CD4-positive, alpha-beta T cell (primary cell): ENCODE data around the gene CLDN1. TPM values are rescaled to one million over a fixed set of nuclear protein-coding genes. Genes with fewer than 3 reads are reported as not detected.

Experiments used
- ATAC-seq: fragments of 200-7000 bp; cut with Tn5 transposase; one replicate; pipeline ENCODE4 v1.10.0; 2022; ENCODE audit warnings: mild to moderate bottlenecking; ENCODE audit not compliant: poor library complexity
- CTCF ChIA-PET: fragments of 350-600 bp; sonication (Branson Sonifier 250); formaldehyde crosslinking; loops from one replicate; lab custom pipeline; 2021; ENCODE audit warnings: antibody characterized with exemption, inconsistent platforms; lab: Charles Lee
- POLR2A ChIA-PET: fragments of 350-600 bp; sonication (Branson Sonifier 250); formaldehyde crosslinking; loops from one replicate; lab custom pipeline; 2021; ENCODE audit warnings: antibody characterized with exemption, inconsistent platforms; lab: Charles Lee
- DNase-seq, 14 experiments: peaks; one replicate each; pipeline ENCODE4 v3.0.0-alpha.2; 2013 to 2020; ENCODE audit warnings: mixed read lengths in 2 of 14
- H3K27ac ChIP-seq, 2 donors: one replicate each; pipeline versions ENCODE4 v1.5.1 to v1.7.0; 2013; ENCODE audit warnings: low read length in 2 of 2, low read depth in 1 of 2, mild to moderate bottlenecking in 1 of 2
- H3K27me3 ChIP-seq, 2 experiments: 1 replicate in 1 of 2; 2 replicates in 1 of 2; pipeline versions ENCODE4 v1.6.1 to v1.7.0; 2013; ENCODE audit warnings: low read length in 2 of 2, control low read depth in 1 of 2, mild to moderate bottlenecking in 1 of 2, moderate library complexity in 1 of 2; ENCODE audit not compliant: insufficient read depth in 2 of 2, control insufficient read depth in 1 of 2
- H3K36me3 ChIP-seq: one replicate; pipeline ENCODE4 v1.6.1; 2013; ENCODE audit warnings: low read length, control low read depth; ENCODE audit not compliant: insufficient read depth
- H3K4me1 ChIP-seq: one replicate; pipeline ENCODE4 v1.6.1; 2013; ENCODE audit warnings: low read length, control low read depth; ENCODE audit not compliant: insufficient read depth
- H3K4me3 ChIP-seq: one replicate; pipeline ENCODE4 v1.5.1; 2013; ENCODE audit warnings: mild to moderate bottlenecking, low read length, moderate library complexity
- H3K9me3 ChIP-seq, 2 experiments: 1 replicate in 1 of 2; 2 replicates in 1 of 2; pipeline versions ENCODE4 v1.6.1 to v1.7.0; 2013; ENCODE audit warnings: low read length in 2 of 2, mild to moderate bottlenecking in 2 of 2, control low read depth in 1 of 2, moderate library complexity in 1 of 2; ENCODE audit not compliant: control insufficient read depth in 1 of 2, insufficient read depth in 1 of 2
- H3K27ac Mint-ChIP-seq: one replicate; pipeline ENCODE4 v1.8.0; 2020; ENCODE audit warnings: mixed read lengths
- H3K27me3 Mint-ChIP-seq: one replicate; pipeline ENCODE4 v1.8.0; 2021; ENCODE audit warnings: mixed read lengths
- H3K36me3 Mint-ChIP-seq: one replicate; pipeline ENCODE4 v1.8.0; 2021; ENCODE audit warnings: low read depth, mixed read lengths
- H3K4me1 Mint-ChIP-seq: one replicate; pipeline ENCODE4 v1.8.0; 2021; ENCODE audit warnings: low read depth, mixed read lengths
- H3K4me3 Mint-ChIP-seq: one replicate; pipeline ENCODE4 v1.8.0; 2020; ENCODE audit warnings: mild to moderate bottlenecking, mixed read lengths
- H3K9me3 Mint-ChIP-seq: one replicate; pipeline ENCODE4 v1.8.0; 2020; ENCODE audit warnings: mixed read lengths
- intact Hi-C, 2 experiments: fragments of 100-400 bp; cut with DNase I in 1 of 2; cut with micrococcal nuclease in 1 of 2; formaldehyde crosslinking; loops; one replicate each; pipeline versions ENCODE4 v1.15.1 to v1.9.0; 2023 to 2025; cut with DNase I, micrococcal nuclease
- total RNA-seq, 174 experiments: library from RNA in 2 of 174; stranded (reverse) in 2 of 174; gene quantifications; one replicate each; pipeline ENCODE4 v1.2.3 and lab custom pipeline; 2021 to 2026
- TF ChIP-seq, protein P1 (sequence below): fragments of 200-600 bp; IDR thresholded peaks from one replicate; pipeline ENCODE4 v1.8.0; 2022; ENCODE audit warnings: antibody characterized with exemption, mild to moderate bottlenecking

The CLDN1 gene
- total RNA-seq, 2 experiments from 2014 or later: 0.80 to 0.95 TPM

DNA sequence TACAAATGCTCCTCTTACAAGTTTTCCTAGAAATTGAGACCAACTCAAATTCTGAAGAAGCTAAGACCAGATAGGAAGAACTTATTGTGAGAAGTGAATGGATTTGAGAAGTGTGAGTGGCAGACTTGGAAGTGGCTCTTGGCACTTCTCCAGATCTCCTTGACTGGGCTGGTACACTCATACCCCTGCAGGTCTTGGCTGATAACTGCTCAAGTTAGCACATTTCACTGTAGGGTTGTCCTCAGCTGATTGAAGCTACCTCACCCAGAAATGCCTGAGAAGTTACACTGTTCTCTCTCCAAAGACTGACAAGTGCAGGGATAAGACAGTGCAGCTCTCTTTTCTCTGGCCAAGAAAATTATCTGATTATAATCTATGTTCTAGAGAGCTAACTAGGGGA, 16.5 kb upstream of the CLDN1 start:
- Mint-ChIP-seq H3K36me3 (no peaks in the 10 kb centered on the region), H3K27ac (no peak overlapping the region), H3K27me3 (peaks cover 9% of the 10 kb centered on the region), H3K4me1 (no peaks in the 10 kb centered on the region), H3K9me3 (no peaks in the 10 kb centered on the region), H3K4me3 (no peak overlapping the region)
- H3K36me3 ChIP-seq: no peaks in the 10 kb centered on the region
- H3K9me3 ChIP-seq: no peaks in the 10 kb centered on the region
- no peak for DNase-seq
- POLR2A ChIA-PET: no interaction called here
- no peaks in the 10 kb centered on the region for H3K27me3 ChIP-seq
- TF ChIP-seq, protein P1, sequence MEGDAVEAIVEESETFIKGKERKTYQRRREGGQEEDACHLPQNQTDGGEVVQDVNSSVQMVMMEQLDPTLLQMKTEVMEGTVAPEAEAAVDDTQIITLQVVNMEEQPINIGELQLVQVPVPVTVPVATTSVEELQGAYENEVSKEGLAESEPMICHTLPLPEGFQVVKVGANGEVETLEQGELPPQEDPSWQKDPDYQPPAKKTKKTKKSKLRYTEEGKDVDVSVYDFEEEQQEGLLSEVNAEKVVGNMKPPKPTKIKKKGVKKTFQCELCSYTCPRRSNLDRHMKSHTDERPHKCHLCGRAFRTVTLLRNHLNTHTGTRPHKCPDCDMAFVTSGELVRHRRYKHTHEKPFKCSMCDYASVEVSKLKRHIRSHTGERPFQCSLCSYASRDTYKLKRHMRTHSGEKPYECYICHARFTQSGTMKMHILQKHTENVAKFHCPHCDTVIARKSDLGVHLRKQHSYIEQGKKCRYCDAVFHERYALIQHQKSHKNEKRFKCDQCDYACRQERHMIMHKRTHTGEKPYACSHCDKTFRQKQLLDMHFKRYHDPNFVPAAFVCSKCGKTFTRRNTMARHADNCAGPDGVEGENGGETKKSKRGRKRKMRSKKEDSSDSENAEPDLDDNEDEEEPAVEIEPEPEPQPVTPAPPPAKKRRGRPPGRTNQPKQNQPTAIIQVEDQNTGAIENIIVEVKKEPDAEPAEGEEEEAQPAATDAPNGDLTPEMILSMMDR: no peak
- H3K4me3 ChIP-seq: no peak overlapping the region
- CTCF ChIA-PET: interaction anchor here (1.2 kb wide), 1 partner anchor 17 kb away, joined by 3 read pairs; no protein-coding TSS in a partner anchor
- intact Hi-C loops: no loop called here
- no peak for ATAC-seq
- no peak overlapping the region for H3K27ac ChIP-seq
- no peaks in the 10 kb centered on the region for H3K4me1 ChIP-seq

DNA sequence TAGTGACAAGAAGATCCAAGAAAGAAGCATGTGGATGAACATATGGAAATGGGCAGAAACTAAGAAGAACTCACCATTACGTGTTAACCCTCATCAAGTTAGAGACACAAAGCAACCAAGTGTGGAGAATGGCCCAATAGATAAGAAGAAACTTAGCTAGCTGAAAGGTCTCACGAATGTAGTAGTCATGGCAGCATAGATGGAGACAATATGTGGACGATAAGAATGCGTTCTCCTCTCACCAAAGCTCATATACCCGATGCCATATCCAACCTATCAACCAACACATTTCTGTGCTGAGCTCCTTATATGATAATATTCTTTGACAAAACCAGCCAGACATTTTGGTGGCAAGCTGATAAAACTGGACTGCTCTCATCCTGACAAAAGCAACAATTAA, 15.1 kb upstream of the CLDN1 start:
- Histone ChIP-seq H3K36me3 (no peaks in the 10 kb centered on the region), H3K27me3 (no peaks in the 10 kb centered on the region), H3K4me1 (no peaks in the 10 kb centered on the region), H3K4me3 (no peak overlapping the region), H3K9me3 (no peaks in the 10 kb centered on the region), H3K27ac (no peak overlapping the region)
- ChIA-PET POLR2A (no interaction called here), CTCF (no interaction called here)
- DNase-seq (no peak), ATAC-seq (no peak)
- no peak overlapping the region for H3K27ac Mint-ChIP-seq
- H3K4me3 Mint-ChIP-seq: no peak overlapping the region
- no peaks in the 10 kb centered on the region for H3K36me3 Mint-ChIP-seq
- intact Hi-C loops: no loop called here
- H3K4me1 Mint-ChIP-seq: no peaks in the 10 kb centered on the region
- TF ChIP-seq, protein P1: no peak
- H3K27me3 Mint-ChIP-seq: peaks cover 14% of the 10 kb centered on the region
- no peaks in the 10 kb centered on the region for H3K9me3 Mint-ChIP-seq

DNA sequence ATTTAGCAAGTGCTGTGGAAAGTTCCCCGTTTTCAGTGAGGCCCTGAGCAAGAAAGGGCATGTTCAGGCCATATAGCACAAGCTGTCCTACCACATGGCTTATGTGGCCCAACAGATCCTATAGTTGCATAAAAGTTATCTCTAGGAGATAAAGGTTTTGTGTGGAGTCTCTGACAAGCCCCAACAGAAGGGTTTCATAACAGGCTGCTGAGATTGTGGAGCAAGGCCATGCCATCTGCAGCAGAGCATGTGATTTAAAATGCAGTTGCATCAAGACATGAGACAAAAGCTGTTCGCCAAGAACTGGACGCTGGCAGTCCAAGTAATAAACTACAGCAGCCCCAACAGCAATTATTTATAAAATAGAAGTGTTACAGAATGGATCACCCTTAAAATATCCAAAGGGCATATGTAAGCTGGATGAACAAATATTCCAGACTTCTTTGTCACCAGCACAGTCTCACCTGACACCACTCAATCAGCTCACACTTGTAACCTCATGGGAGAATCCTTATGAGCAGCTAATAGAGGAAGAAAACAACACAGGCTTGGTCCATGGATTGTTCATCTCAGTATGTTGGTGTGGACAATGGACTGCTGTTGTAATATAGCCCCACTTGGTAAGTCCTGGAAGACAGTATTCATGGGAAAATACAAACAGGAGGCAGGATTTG, 14.4 kb upstream of the CLDN1 start:
- Mint-ChIP-seq H3K4me3 (no peak overlapping the region), H3K36me3 (no peaks in the 10 kb centered on the region), H3K27me3 (peaks cover 18% of the 10 kb centered on the region), H3K27ac (no peak overlapping the region), H3K4me1 (no peaks in the 10 kb centered on the region), H3K9me3 (no peaks in the 10 kb centered on the region)
- H3K4me1 ChIP-seq: no peaks in the 10 kb centered on the region
- no peaks in the 10 kb centered on the region for H3K27me3 ChIP-seq
- ChIA-PET CTCF (no interaction called here), POLR2A (no interaction called here)
- ATAC-seq (no peak), DNase-seq (no peak)
- no peaks in the 10 kb centered on the region for H3K36me3 ChIP-seq
- no peaks in the 10 kb centered on the region for H3K9me3 ChIP-seq
- H3K4me3 ChIP-seq: no peak overlapping the region
- TF ChIP-seq, protein P1: no peak
- intact Hi-C loops: no loop called here
- H3K27ac ChIP-seq: no peak overlapping the region
